ENCODE results near the gene PRG2. TPM values are rescaled to one million over a fixed set of nuclear protein-coding genes. Genes with fewer than 3 reads are reported as not detected.

The PRG2 gene
- total RNA-seq, 1 donor, result not detected

DNA sequence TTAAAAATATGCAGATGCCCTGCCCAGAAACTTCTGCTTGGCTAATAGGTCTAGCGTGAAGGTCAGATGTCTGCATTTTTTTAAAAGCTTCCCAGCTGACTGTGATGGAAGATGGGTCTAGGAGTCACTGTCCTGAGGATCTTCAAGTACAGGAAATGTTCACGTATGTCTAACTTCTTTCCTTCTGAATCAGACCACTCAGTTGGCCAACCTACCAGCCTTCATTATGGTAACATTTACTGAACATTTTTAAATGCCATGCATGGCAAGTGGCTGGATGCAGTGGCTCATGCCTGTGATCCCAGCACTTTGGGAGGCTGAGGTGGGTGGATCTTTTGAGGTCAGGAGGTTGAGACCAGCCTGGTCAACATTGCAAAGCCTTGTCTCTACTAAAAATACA lies 1.1 kb upstream of the PRG2 start:
- DNase-seq (ENCODE audit: low read depth), result no peak
- no peak overlapping the region for H3K4me3 ChIP-seq (ENCODE audit: low read depth, low read length)
- TF ChIP-seq, protein P1, sequence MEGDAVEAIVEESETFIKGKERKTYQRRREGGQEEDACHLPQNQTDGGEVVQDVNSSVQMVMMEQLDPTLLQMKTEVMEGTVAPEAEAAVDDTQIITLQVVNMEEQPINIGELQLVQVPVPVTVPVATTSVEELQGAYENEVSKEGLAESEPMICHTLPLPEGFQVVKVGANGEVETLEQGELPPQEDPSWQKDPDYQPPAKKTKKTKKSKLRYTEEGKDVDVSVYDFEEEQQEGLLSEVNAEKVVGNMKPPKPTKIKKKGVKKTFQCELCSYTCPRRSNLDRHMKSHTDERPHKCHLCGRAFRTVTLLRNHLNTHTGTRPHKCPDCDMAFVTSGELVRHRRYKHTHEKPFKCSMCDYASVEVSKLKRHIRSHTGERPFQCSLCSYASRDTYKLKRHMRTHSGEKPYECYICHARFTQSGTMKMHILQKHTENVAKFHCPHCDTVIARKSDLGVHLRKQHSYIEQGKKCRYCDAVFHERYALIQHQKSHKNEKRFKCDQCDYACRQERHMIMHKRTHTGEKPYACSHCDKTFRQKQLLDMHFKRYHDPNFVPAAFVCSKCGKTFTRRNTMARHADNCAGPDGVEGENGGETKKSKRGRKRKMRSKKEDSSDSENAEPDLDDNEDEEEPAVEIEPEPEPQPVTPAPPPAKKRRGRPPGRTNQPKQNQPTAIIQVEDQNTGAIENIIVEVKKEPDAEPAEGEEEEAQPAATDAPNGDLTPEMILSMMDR (IDR thresholded peaks at IDR 0.05; ENCODE audit: insufficient read depth, low read length), result no peak

GRCh38 chr11:57391111-57391510 lies 661 bp upstream of the PRG2 start:
- no peak overlapping the region for H3K4me3 ChIP-seq (ENCODE audit: low read depth, low read length)
- TF ChIP-seq, protein P1 (IDR thresholded peaks at IDR 0.05; ENCODE audit: insufficient read depth, low read length), result no peak
- DNase-seq (ENCODE audit: low read depth), result no peak

GRCh38 chr11:57387289-57388030 lies 3.0 kb downstream of the PRG2 start:
- no peak overlapping the region for H3K4me3 ChIP-seq (ENCODE audit: low read depth, low read length)
- TF ChIP-seq, protein P1 (IDR thresholded peaks at IDR 0.05; ENCODE audit: insufficient read depth, low read length), result no peak
- peak; percentile 17 for DNase-seq (ENCODE audit: low read depth)

DNA sequence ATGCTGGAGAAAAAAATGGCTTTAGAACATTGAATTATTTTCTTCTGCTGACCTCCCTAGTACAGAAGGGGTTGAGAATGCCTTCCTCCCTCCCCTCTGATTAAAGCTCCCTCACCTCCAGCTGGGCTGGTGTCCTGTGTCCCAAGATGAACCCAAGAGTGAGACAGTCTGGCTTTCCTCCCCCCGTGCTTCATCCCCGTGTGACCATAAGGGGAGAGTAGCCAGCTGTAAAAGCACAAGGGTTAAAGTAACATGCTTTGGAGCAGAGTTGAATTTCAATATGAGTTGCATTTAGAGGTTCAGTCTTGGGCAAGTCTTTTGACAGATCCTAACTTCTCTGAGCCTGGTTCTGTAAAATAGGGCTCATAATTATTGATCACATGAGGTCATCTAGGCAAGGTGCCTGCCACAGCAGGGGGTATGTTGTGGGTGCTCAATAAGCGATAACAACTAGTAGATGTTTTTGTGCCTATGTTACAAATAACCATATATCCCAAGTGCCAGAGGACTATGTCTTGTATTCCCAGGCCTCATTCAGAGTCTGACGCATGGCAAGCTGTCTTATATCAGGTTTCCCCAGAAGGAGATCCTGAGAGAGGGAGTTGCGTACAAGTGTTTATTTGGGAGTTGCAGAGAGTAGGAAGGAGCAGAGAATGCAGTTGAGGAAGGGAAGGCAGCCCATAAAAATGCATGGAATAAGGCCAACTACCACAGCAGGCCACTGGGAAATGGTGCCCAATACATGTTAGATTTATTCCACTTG lies 4.1 kb downstream of the PRG2 start:
- DNase-seq (ENCODE audit: low read depth), result no peak
- TF ChIP-seq, protein P1 (IDR thresholded peaks at IDR 0.05; ENCODE audit: insufficient read depth, low read length), result no peak
- no peak overlapping the region for H3K4me3 ChIP-seq (ENCODE audit: low read depth, low read length)

DNA sequence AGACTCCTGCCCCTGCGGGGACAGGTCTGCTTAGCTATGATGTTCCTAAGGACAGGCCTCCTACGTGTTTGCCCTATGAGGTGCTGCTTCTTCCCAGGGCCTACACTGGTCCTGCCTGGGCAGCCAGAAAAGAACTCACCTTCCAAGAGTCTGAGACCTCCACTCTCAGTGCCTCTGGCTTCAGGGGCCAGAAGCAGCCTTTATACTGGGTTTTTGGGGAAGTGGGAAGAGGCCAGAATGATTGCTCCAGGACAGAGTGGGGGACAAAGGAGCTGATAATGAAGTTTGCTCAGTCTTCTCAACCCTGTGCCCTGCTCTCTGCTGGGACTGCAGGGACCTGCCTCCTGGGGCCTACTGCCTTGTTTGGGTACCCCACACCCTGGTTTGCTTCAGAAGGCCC lies 9.5 kb downstream of the PRG2 start, which contains the start of gene PRG3:
Gene PRG3, minus strand, starts transcription at position 176 of the 400 bp plus-strand sequence. CDS start 442 bp downstream, outside the sequence.
- TF ChIP-seq, protein P1 (IDR thresholded peaks at IDR 0.05; ENCODE audit: insufficient read depth, low read length), result no peak

DNA sequence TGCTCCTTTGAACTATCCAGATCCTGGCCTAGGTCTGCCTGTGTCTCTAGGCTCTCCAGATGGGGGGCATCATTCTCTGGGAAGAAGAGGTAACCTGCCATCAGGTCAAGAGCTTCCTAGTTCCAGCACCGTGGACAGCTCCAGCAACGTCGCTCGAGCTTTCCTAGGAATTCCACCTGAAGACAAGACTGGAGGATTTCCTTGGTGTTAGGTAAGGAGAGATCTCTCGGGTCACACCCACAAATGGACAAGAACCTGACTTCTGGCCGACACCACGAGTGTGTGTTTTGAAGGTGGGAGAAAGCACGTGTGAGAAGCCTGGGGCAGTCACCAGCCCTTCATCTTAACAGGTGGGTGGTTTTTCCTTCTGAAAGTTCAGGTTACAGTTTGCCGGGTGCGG lies 10.7 kb downstream of the PRG2 start:
- H3K4me3 ChIP-seq (ENCODE audit: low read depth, low read length), result no peak overlapping the region
- TF ChIP-seq, protein P1 (IDR thresholded peaks at IDR 0.05; ENCODE audit: insufficient read depth, low read length), result no peak
- DNase-seq (ENCODE audit: low read depth), result peak; percentile 43

More for the DNA sequence above, 9.5 kb downstream of the PRG2 start, which contains the start of gene PRG3:
- H3K4me3 ChIP-seq (ENCODE audit: low read depth, low read length), result no peak within 1 kb of the TSS
- no peak for DNase-seq (ENCODE audit: low read depth)

All from fibroblast of the aortic adventitia (primary cell).